OCI-LY7 (cell line): Measurements from ENCODE around the gene FOXO6. TPM values are rescaled to one million over a fixed set of nuclear protein-coding genes. Genes with fewer than 3 reads are reported as not detected.

Experiments used
- BruUV-seq: library from RNA; stranded (reverse); fragments of 400-500 nt; replicated peaks from 2 replicates; lab custom pipeline; 2021; lab: Mats Ljungman, UMichigan
- CTCF ChIA-PET: fragments of 300-600 bp; sonication (Branson Sonifier 250); formaldehyde crosslinking; loops from one replicate; lab custom pipeline; 2022; ENCODE audit warnings: antibody characterized with exemption; ENCODE audit not compliant: unreplicated experiment; lab: Charles Lee
- POLR2A ChIA-PET: fragments of 300-600 bp; sonication (Branson Sonifier 250); formaldehyde crosslinking; loops from one replicate; lab custom pipeline; 2022; ENCODE audit warnings: antibody characterized with exemption; lab: Charles Lee
- DNase-seq: peaks from one replicate; pipeline ENCODE4 v3.0.0-alpha.2; 2015; ENCODE audit warnings: low spot score
- H2AFZ ChIP-seq: fragments of 200-600 bp; sonication (generic), shearing (Covaris generic); 2 replicates; pipeline ENCODE4 v1.6.1; 2014; ENCODE audit warnings: mild to moderate bottlenecking, antibody characterized with exemption, low read length, moderate library complexity
- H3K27ac ChIP-seq: fragments of 200-600 bp; sonication (generic); 2 replicates; pipeline ENCODE4 v1.5.1; 2014; ENCODE audit warnings: mixed run types, low read depth, mild to moderate bottlenecking, moderate library complexity, low read length, inconsistent platforms; ENCODE audit not compliant: poor library complexity, severe bottlenecking
- H3K36me3 ChIP-seq: fragments of 200-600 bp; sonication (generic); 2 replicates; pipeline ENCODE4 v1.6.1; 2014; ENCODE audit warnings: mild to moderate bottlenecking, antibody characterized with exemption, low read length, moderate library complexity, mixed read lengths; ENCODE audit not compliant: insufficient read depth
- H3K4me1 ChIP-seq: fragments of 200-600 bp; sonication (generic); 2 replicates; pipeline ENCODE4 v1.5.1; 2014; ENCODE audit warnings: mild to moderate bottlenecking, low read length; ENCODE audit not compliant: insufficient read depth, poor library complexity, severe bottlenecking
- H3K4me2 ChIP-seq: fragments of 200-600 bp; sonication (generic); 2 replicates; pipeline ENCODE4 v1.6.1; 2014; ENCODE audit warnings: mild to moderate bottlenecking, low read length
- H3K4me3 ChIP-seq: fragments of 200-600 bp; sonication (generic); 2 replicates; pipeline ENCODE4 v1.5.1; 2014; ENCODE audit warnings: mild to moderate bottlenecking, low read depth, low read length; ENCODE audit not compliant: poor library complexity, severe bottlenecking
- H3K79me2 ChIP-seq: fragments of 200-600 bp; sonication (generic); 2 replicates; pipeline ENCODE4 v1.6.1; 2016; ENCODE audit warnings: low read depth, mild to moderate bottlenecking, low read length, moderate library complexity, mixed read lengths; ENCODE audit not compliant: insufficient read depth
- H3K9me2 ChIP-seq: fragments of 200-600 bp; sonication (generic); 2 replicates; pipeline ENCODE4 v1.6.1; 2016; ENCODE audit warnings: mild to moderate bottlenecking, low read length, mixed read lengths; ENCODE audit not compliant: insufficient read depth
- H3K9me3 ChIP-seq: fragments of 200-600 bp; sonication (generic); 2 replicates; pipeline ENCODE4 v1.6.1; 2014; ENCODE audit warnings: mild to moderate bottlenecking, mixed run types, low read length, mixed read lengths
- H4K20me1 ChIP-seq: fragments of 200-600 bp; sonication (generic); 2 replicates; pipeline ENCODE4 v1.6.1; 2014; ENCODE audit warnings: mild to moderate bottlenecking, antibody characterized with exemption, low read length, moderate library complexity, mixed read lengths; ENCODE audit not compliant: insufficient read depth
- CTCF ChIP-seq: fragments of 200-600 bp; sonication (generic); conservative IDR thresholded peaks from 2 replicates; pipeline ENCODE4 v1.5.1; 2014; ENCODE audit warnings: mild to moderate bottlenecking, antibody characterized with exemption, low read length, moderate library complexity, mixed read lengths
- EZH2phosphoT487 ChIP-seq: fragments of 200-600 bp; sonication (generic); IDR thresholded peaks from 2 replicates; pipeline ENCODE4 v1.6.1; 2018; ENCODE audit warnings: low read depth, borderline replicate concordance, mild to moderate bottlenecking, mixed run types, antibody characterized with exemption, low read length, moderate library complexity, mixed read lengths
- intact Hi-C: fragments of 100-400 bp; cut with micrococcal nuclease; formaldehyde crosslinking; loops from one replicate; pipeline ENCODE4 v1.10.0; 2022; ENCODE audit not compliant: unreplicated experiment
- total RNA-seq, 2 experiments: library from RNA; depleted of rRNA in 1 of 2; stranded (reverse); fragments of >200 nt in 1 of 2; shearing (Covaris generic) in 1 of 2; gene quantifications; 2 replicates each; pipeline ENCODE4 v1.2.3, GENCODE V29; 2014 to 2022

FOXO6 gene
- total RNA-seq, 2 experiments from 2014 or later: not detected

DNA sequence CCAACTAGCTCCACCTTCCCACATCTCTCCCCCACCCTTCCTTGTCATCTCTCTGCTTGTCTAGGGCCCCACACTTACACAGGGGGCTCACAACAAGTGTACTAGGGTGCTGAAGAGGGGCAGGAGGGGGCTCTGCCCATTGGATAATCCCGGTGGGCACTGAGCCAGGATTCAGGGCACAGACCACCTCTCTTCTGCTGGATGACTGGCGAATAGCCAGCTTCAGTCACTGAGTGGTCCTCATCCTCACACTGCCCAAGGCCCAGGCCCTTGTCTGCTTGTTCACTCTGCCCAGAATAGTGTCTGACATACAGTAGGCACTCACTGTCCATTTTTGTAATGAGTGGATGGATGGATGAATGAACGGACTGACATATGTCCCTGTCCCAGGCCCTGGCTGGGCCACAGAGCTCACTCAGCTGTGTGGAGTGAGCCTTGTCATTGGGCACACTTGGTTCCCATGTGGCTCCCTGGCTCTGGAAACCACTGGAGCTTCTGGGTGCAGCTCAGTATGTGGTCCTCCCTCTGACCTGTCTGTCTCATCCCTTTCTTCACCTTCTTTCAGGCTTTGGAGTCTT is 36.6 kb downstream of the FOXO6 start:
- Histone ChIP-seq H2AFZ (no peak overlapping the region), H3K9me3 (no peaks in the 10 kb centered on the region), H3K4me1 (no peaks in the 10 kb centered on the region), H3K27ac (no peak overlapping the region), H3K79me2 (no peaks in the 10 kb centered on the region), H3K4me3 (no peak overlapping the region), H3K36me3 (no peaks in the 10 kb centered on the region), H4K20me1 (no peaks in the 10 kb centered on the region), H3K9me2 (no peaks in the 10 kb centered on the region), H3K4me2 (no peak overlapping the region)
- ChIA-PET CTCF (no interaction called here), POLR2A (no interaction called here)
- intact Hi-C loops: no loop called here
- BruUV-seq: no TSS peak
- DNase-seq: no peak
- no peak for TF ChIP-seq CTCF
- no peak for TF ChIP-seq EZH2phosphoT487

DNA sequence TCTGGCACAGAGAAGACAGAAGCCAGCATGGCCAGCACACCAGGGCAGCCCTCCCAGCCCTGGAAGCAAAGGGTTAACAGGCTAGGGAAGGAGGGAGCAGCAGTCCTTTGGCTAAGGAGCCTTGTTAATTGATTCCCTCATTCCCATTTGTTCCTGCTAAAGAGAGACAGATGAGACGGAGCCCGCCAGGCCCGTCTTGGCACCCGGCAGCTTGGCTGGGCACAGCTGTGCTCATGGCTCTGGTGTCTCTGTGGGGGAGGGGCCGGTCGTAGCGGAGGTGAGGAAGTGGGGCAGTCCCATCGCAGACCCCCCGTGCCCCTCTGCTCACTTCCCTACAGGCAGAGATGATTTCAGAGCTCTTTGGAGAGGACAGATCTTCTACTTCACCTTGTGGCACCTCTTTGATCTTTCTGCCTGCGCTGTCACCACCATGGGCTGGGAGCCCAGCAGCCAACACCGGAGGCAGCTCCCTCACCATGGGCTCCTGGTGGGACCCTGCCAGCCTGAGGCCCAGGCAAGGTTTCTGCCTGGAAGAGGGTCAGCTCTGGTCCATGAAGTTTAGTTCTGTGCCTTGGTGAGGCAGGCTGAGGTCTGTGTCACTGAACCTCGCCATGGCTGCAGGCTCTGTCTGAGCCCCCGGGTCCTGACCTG is 38.0 kb downstream of the FOXO6 start:
- no TSS peak for BruUV-seq
- H3K4me2 ChIP-seq: no peak overlapping the region
- no peak for DNase-seq
- intact Hi-C loops: no loop called here
- no peaks in the 10 kb centered on the region for H3K9me2 ChIP-seq
- H2AFZ ChIP-seq: no peak overlapping the region
- CTCF ChIA-PET: no interaction called here
- H3K9me3 ChIP-seq: no peaks in the 10 kb centered on the region
- H3K4me1 ChIP-seq: no peaks in the 10 kb centered on the region
- no peak overlapping the region for H3K27ac ChIP-seq
- H3K4me3 ChIP-seq: no peak overlapping the region
- no peaks in the 10 kb centered on the region for H3K79me2 ChIP-seq
- H4K20me1 ChIP-seq: no peaks in the 10 kb centered on the region
- H3K36me3 ChIP-seq: no peaks in the 10 kb centered on the region
- POLR2A ChIA-PET: interaction anchor here (0.6 kb wide), 1 partner anchor 1573 kb away, joined by 3 read pairs; no protein-coding TSS in a partner anchor
- no peak for TF ChIP-seq CTCF
- no peak for TF ChIP-seq EZH2phosphoT487

DNA sequence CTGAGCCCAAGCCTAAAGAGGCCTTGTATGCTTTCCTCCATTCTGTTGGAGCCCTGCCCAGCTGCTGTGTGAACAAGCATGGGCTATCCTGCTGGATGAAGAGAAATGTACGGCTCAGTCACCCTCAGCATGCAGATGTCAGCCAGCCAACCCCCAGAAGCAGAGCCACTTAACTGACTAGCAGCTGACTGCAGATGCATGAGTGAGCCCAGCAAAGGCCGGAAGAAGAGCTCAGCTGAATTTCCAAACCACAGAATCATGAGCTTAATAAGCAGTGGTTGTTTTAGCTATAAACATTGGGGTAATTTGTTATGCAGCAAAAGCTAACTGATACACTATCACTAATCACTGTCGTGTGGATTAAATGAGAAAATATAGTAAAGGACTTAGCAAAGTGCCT is 39.0 kb downstream of the FOXO6 start:
- Histone ChIP-seq H3K9me3 (no peaks in the 10 kb centered on the region), H3K36me3 (no peaks in the 10 kb centered on the region), H2AFZ (no peak overlapping the region), H4K20me1 (no peaks in the 10 kb centered on the region), H3K4me3 (no peak overlapping the region), H3K9me2 (no peaks in the 10 kb centered on the region), H3K4me1 (no peaks in the 10 kb centered on the region), H3K79me2 (no peaks in the 10 kb centered on the region), H3K27ac (no peak overlapping the region), H3K4me2 (no peak overlapping the region)
- DNase-seq: no peak
- no TSS peak for BruUV-seq
- POLR2A ChIA-PET: interaction anchor here (0.6 kb wide), 2 partner anchors 245 to 475 kb away, joined by 3 to 5 read pairs; no protein-coding TSS in a partner anchor
- intact Hi-C loops: no loop called here
- CTCF ChIA-PET: no interaction called here
- no peak for TF ChIP-seq EZH2phosphoT487
- TF ChIP-seq CTCF: no peak
